IMR-90 (cell line): ENCODE results near the gene VSX2.

Experiments
- CTCF ChIP-seq: conservative IDR thresholded peaks from 2 replicates; pipeline ENCODE4 v1.5.1; 2012; ENCODE audit warnings: mild to moderate bottlenecking, low read depth, low read length, improper control_type of control experiment
- MAZ ChIP-seq: IDR thresholded peaks from 2 replicates; pipeline ENCODE4 v1.6.1; 2012; ENCODE audit warnings: low read depth, mild to moderate bottlenecking, low read length, improper control_type of control experiment, moderate library complexity, borderline replicate concordance
- POLR2A ChIP-seq: IDR thresholded peaks from 2 replicates; pipeline ENCODE4 v1.6.1; 2012; ENCODE audit warnings: mild to moderate bottlenecking, low read depth, low read length

- TF ChIP-seq POLR2A (no peak), CTCF (no peak), MAZ (no peak)
These were observed 27.2 kb upstream of the VSX2 start for GRCh38 chr14:74211945-74212580.
